Naive thymus-derived CD4-positive, alpha-beta T cell (primary cell): ENCODE results near the gene SEC61A2. TPM values are rescaled to one million over a fixed set of nuclear protein-coding genes. Genes with fewer than 3 reads are reported as not detected.

Experiments
- ATAC-seq: fragments of 150-1000 bp; cut with Tn5 transposase; 2 replicates; pipeline ENCODE4 v1.10.0; 2021; ENCODE audit warnings: mild to moderate bottlenecking, moderate library complexity
- CTCF ChIA-PET: fragments of 350-600 bp; sonication (Branson Sonifier 250); formaldehyde crosslinking; loops from one replicate; lab custom pipeline; 2021; ENCODE audit warnings: antibody characterized with exemption; lab: Charles Lee
- POLR2A ChIA-PET: fragments of 350-600 bp; sonication (Branson Sonifier 250); formaldehyde crosslinking; loops from one replicate; lab custom pipeline; 2021; ENCODE audit warnings: antibody characterized with exemption, inconsistent platforms; lab: Charles Lee
- DNase-seq, 9 donors: peaks; one replicate each; pipeline versions ENCODE4 v3.0.0 to v3.0.0-alpha.2; 2020 to 2022; ENCODE audit warnings: mixed read lengths in 1 of 9
- H3K27ac ChIP-seq: one replicate; pipeline ENCODE4 v1.7.0; 2013; ENCODE audit warnings: mild to moderate bottlenecking, low read depth, low read length, moderate library complexity
- H3K27me3 ChIP-seq, 2 donors: one replicate each; pipeline ENCODE4 v1.7.0; 2013; ENCODE audit warnings: low read length in 2 of 2, mild to moderate bottlenecking in 2 of 2, moderate library complexity in 2 of 2; ENCODE audit not compliant: control insufficient read depth in 2 of 2, insufficient read depth in 2 of 2
- H3K36me3 ChIP-seq, 3 experiments: 1 replicate in 2 of 3; 2 replicates in 1 of 3; pipeline ENCODE4 v1.7.0; 2013; ENCODE audit warnings: low read length in 3 of 3, mild to moderate bottlenecking in 3 of 3, moderate library complexity in 1 of 3; ENCODE audit not compliant: insufficient read depth in 3 of 3, control insufficient read depth in 2 of 3
- H3K4me1 ChIP-seq, 2 donors: one replicate each; pipeline ENCODE4 v1.7.0; 2013; ENCODE audit warnings: low read length in 2 of 2, mild to moderate bottlenecking in 2 of 2, moderate library complexity in 1 of 2; ENCODE audit not compliant: control insufficient read depth in 2 of 2, insufficient read depth in 2 of 2
- H3K4me3 ChIP-seq: 2 replicates; pipeline ENCODE4 v1.7.0; 2013; ENCODE audit warnings: mild to moderate bottlenecking, low read length
- H3K9me3 ChIP-seq, 3 experiments: 1 replicate in 2 of 3; 2 replicates in 1 of 3; pipeline ENCODE4 v1.7.0; 2013; ENCODE audit warnings: low read length in 3 of 3; ENCODE audit not compliant: control insufficient read depth in 2 of 3
- H3K27ac Mint-ChIP-seq, 9 donors: one replicate each; pipeline ENCODE4 v1.8.0; 2020 to 2022; ENCODE audit warnings: mixed read lengths in 9 of 9, mild to moderate bottlenecking in 8 of 9, moderate library complexity in 5 of 9, inconsistent platforms in 2 of 9
- H3K27me3 Mint-ChIP-seq, 5 donors: one replicate each; pipeline ENCODE4 v1.8.0; 2021 to 2022; ENCODE audit warnings: mixed read lengths in 5 of 5, mild to moderate bottlenecking in 1 of 5
- H3K36me3 Mint-ChIP-seq, 5 donors: one replicate each; pipeline ENCODE4 v1.8.0; 2020 to 2022; ENCODE audit warnings: mixed read lengths in 5 of 5, mild to moderate bottlenecking in 3 of 5, inconsistent platforms in 1 of 5
- H3K4me1 Mint-ChIP-seq, 7 donors: one replicate each; pipeline ENCODE4 v1.8.0; 2020 to 2022; ENCODE audit warnings: mixed read lengths in 7 of 7, mild to moderate bottlenecking in 3 of 7, inconsistent platforms in 1 of 7
- H3K4me3 Mint-ChIP-seq, 10 donors: one replicate each; pipeline ENCODE4 v1.8.0; 2020 to 2022; ENCODE audit warnings: mild to moderate bottlenecking in 10 of 10, mixed read lengths in 10 of 10, moderate library complexity in 6 of 10, inconsistent platforms in 2 of 10
- H3K9me3 Mint-ChIP-seq, 11 donors: one replicate each; pipeline ENCODE4 v1.8.0; 2020 to 2022; ENCODE audit warnings: mixed read lengths in 11 of 11, mild to moderate bottlenecking in 4 of 11, inconsistent platforms in 1 of 11, moderate library complexity in 1 of 11
- intact Hi-C, 2 donors: fragments of 100-400 bp; cut with micrococcal nuclease; formaldehyde crosslinking; loops; one replicate each; pipeline ENCODE4 v1.15.1; 2023
- polyA plus RNA-seq, 2 donors: library from polyadenylated mRNA; unstranded; fragments of 300-500 nt; fragmentation: Illumina TruSeq; gene quantifications; one replicate each; pipeline ENCODE4 v1.2.3, GENCODE V29; 2021
- total RNA-seq, 6 experiments: library from RNA in 5 of 6; stranded (reverse) in 5 of 6; gene quantifications; 1 replicate in 5 of 6; 2 replicates in 1 of 6; pipeline ENCODE4 v1.2.3 and lab custom pipeline; 2021 to 2026

SEC61A2 gene
- total and polyA plus RNA-seq, 7 experiments from 2014 or later = 1.9 to 15.7 (median 8.6) TPM

- intact Hi-C loops = loop anchor here (1.0 to 2.0 kb wide), 3 partner anchors 14 to 112 kb away; partner anchors contain the start of genes NUDT5 (in 2 of the 2) and DHTKD1 (in 1 of the 2)
- peaks cover 0 to 46% (median 8%) of the 10 kb centered on the region in 7 donors for H3K4me1 Mint-ChIP-seq
- peaks cover 0 to 48% (median 20%) of the 10 kb centered on the region in 3 experiments for H3K36me3 ChIP-seq
- H3K27me3 ChIP-seq = no peaks in the 10 kb centered on the region
- peak overlapping the region; percentile 54 to 92 (median 78) for H3K27ac Mint-ChIP-seq
- peak in 8 of 9 donors; percentile 13 to 57 (median 48) for DNase-seq
- CTCF ChIA-PET = no interaction called here
- H3K4me3 ChIP-seq = no peak overlapping the region
- peak; percentile 99 for ATAC-seq
- peaks cover 0 to 2% (median 0%) of the 10 kb centered on the region in 11 donors for H3K9me3 Mint-ChIP-seq
- H3K9me3 ChIP-seq = no peaks in the 10 kb centered on the region
- H3K4me1 ChIP-seq = peaks cover 0 to 17% of the 10 kb centered on the region in 2 donors
- H3K4me3 Mint-ChIP-seq = peak overlapping the region in 7 of 10 donors; percentile 12 to 68 (median 32)
- POLR2A ChIA-PET = interaction anchor here (0.6 to 1.1 kb wide), 3 partner anchors 16 to 658 kb away, joined by 3 read pairs; no protein-coding TSS in a partner anchor
- H3K36me3 Mint-ChIP-seq = peaks cover 0 to 43% (median 21%) of the 10 kb centered on the region in 5 donors
- no peaks in the 10 kb centered on the region for H3K27me3 Mint-ChIP-seq
- peak overlapping the region; percentile 17 for H3K27ac ChIP-seq
Observed at GRCh38 chr10:12181065-12181775, 51.7 kb downstream of the SEC61A2 start.

- H3K4me1 Mint-ChIP-seq = peaks cover 6 to 58% (median 12%) of the 10 kb centered on the region in 7 donors
- H3K27me3 ChIP-seq = no peaks in the 10 kb centered on the region
- no peak overlapping the region for H3K4me3 Mint-ChIP-seq
- ChIA-PET POLR2A (interaction anchor here (1.8 kb wide), 1 partner anchor 18 kb away, joined by 7 read pairs; no protein-coding TSS in a partner anchor), CTCF (no interaction called here)
- H3K27ac Mint-ChIP-seq = no peak overlapping the region
- no peaks in the 10 kb centered on the region for H3K9me3 ChIP-seq
- intact Hi-C loops = no loop called here
- H3K27me3 Mint-ChIP-seq = no peaks in the 10 kb centered on the region
- H3K36me3 ChIP-seq = peaks cover 2 to 30% (median 13%) of the 10 kb centered on the region in 3 experiments
- ATAC-seq (no peak), DNase-seq (no peak)
- peaks cover 0 to 43% (median 20%) of the 10 kb centered on the region in 5 donors for H3K36me3 Mint-ChIP-seq
- H3K4me1 ChIP-seq = peaks cover 0 to 17% of the 10 kb centered on the region in 2 donors
- peaks cover 0 to 2% (median 0%) of the 10 kb centered on the region in 11 donors for H3K9me3 Mint-ChIP-seq
- no peak overlapping the region for H3K4me3 ChIP-seq
- H3K27ac ChIP-seq = no peak overlapping the region
Observed at GRCh38 chr10:12184165-12184564, 54.7 kb downstream of the SEC61A2 start.

- Histone ChIP-seq H3K4me3 (no peak overlapping the region), H3K36me3 (peaks cover 2 to 24% (median 13%) of the 10 kb centered on the region in 3 experiments), H3K27me3 (no peaks in the 10 kb centered on the region), H3K27ac (no peak overlapping the region), H3K9me3 (no peaks in the 10 kb centered on the region), H3K4me1 (peaks cover 0 to 4% of the 10 kb centered on the region in 2 donors)
- DNase-seq = no peak
- intact Hi-C loops = no loop called here
- ATAC-seq = no peak
- ChIA-PET POLR2A (interaction anchor here (1.0 kb wide), 1 partner anchor 9 kb away, joined by 4 read pairs; no protein-coding TSS in a partner anchor), CTCF (no interaction called here)
- Mint-ChIP-seq H3K9me3 (peaks cover 0 to 2% (median 0%) of the 10 kb centered on the region in 11 donors), H3K4me1 (peaks cover 2 to 55% (median 17%) of the 10 kb centered on the region in 7 donors), H3K27ac (peak overlapping the region in 3 of 9 donors; percentile 24 to 65 (median 34)), H3K4me3 (no peak overlapping the region), H3K27me3 (no peaks in the 10 kb centered on the region), H3K36me3 (peaks cover 0 to 43% (median 20%) of the 10 kb centered on the region in 5 donors)
Observed at GRCh38 chr10:12186323-12186722, 56.8 kb downstream of the SEC61A2 start.

- ATAC-seq (no peak), DNase-seq (no peak)
- CTCF ChIA-PET = no interaction called here
- Mint-ChIP-seq H3K9me3 (no peaks in the 10 kb centered on the region), H3K27me3 (no peaks in the 10 kb centered on the region), H3K4me1 (peaks cover 12 to 55% (median 24%) of the 10 kb centered on the region in 7 donors), H3K36me3 (peaks cover 0 to 43% (median 23%) of the 10 kb centered on the region in 5 donors), H3K4me3 (no peak overlapping the region), H3K27ac (peak overlapping the region in 3 of 9 donors; percentile 21 to 56 (median 24))
- H3K36me3 ChIP-seq = peaks cover 2 to 24% (median 13%) of the 10 kb centered on the region in 3 experiments
- H3K27me3 ChIP-seq = no peaks in the 10 kb centered on the region
- H3K27ac ChIP-seq = no peak overlapping the region
- intact Hi-C loops = no loop called here
- no peak overlapping the region for H3K4me3 ChIP-seq
- POLR2A ChIA-PET = no interaction called here
- H3K4me1 ChIP-seq = no peaks in the 10 kb centered on the region
- H3K9me3 ChIP-seq = no peaks in the 10 kb centered on the region
Observed at GRCh38 chr10:12187321-12187905, 57.9 kb downstream of the SEC61A2 start.

- no peak overlapping the region for H3K4me3 ChIP-seq
- Mint-ChIP-seq H3K4me3 (no peak overlapping the region), H3K4me1 (peaks cover 12 to 64% (median 31%) of the 10 kb centered on the region in 7 donors), H3K9me3 (no peaks in the 10 kb centered on the region), H3K36me3 (peaks cover 0 to 41% (median 24%) of the 10 kb centered on the region in 5 donors), H3K27ac (peak overlapping the region in 2 of 9 donors; percentile 34 to 43), H3K27me3 (no peaks in the 10 kb centered on the region)
- no peak for DNase-seq
- no peaks in the 10 kb centered on the region for H3K4me1 ChIP-seq
- H3K27ac ChIP-seq = no peak overlapping the region
- intact Hi-C loops = no loop called here
- ATAC-seq = no peak
- H3K27me3 ChIP-seq = no peaks in the 10 kb centered on the region
- ChIA-PET POLR2A (no interaction called here), CTCF (no interaction called here)
- peaks cover 2 to 20% (median 13%) of the 10 kb centered on the region in 3 experiments for H3K36me3 ChIP-seq
- H3K9me3 ChIP-seq = no peaks in the 10 kb centered on the region
Observed at GRCh38 chr10:12188656-12189055, 59.2 kb downstream of the SEC61A2 start.

GRCh38 chr10:12189426-12189825 lies 59.9 kb downstream of the SEC61A2 start:
- Mint-ChIP-seq H3K4me3 (no peak overlapping the region), H3K27me3 (no peaks in the 10 kb centered on the region), H3K36me3 (peaks cover 0 to 41% (median 28%) of the 10 kb centered on the region in 5 donors), H3K27ac (peak overlapping the region in 1 of 9 donors; percentile 34), H3K4me1 (peaks cover 18 to 72% (median 36%) of the 10 kb centered on the region in 7 donors), H3K9me3 (no peaks in the 10 kb centered on the region)
- Histone ChIP-seq H3K27me3 (no peaks in the 10 kb centered on the region), H3K4me1 (peaks cover 4 to 5% of the 10 kb centered on the region in 2 donors), H3K27ac (no peak overlapping the region), H3K4me3 (no peak overlapping the region), H3K9me3 (no peaks in the 10 kb centered on the region), H3K36me3 (peaks cover 2 to 18% (median 11%) of the 10 kb centered on the region in 3 experiments)
- ChIA-PET POLR2A (interaction anchor here (1.3 kb wide), 1 partner anchor 11 kb away, joined by 3 read pairs; no protein-coding TSS in a partner anchor), CTCF (no interaction called here)
- no peak for DNase-seq
- ATAC-seq = no peak
- intact Hi-C loops = no loop called here
